Stromal cell of bone marrow (primary cell): ENCODE results near the gene IL6R.
"Not testable (repeated sequence)": the region's sequence is repeated elsewhere in the genome, so short reads cannot be mapped to it uniquely, and the experiment has no call there.

Experiments used
- DNase-seq: peaks from one replicate; pipeline ENCODE4 v3.0.0-alpha.2; 2012; ENCODE audit warnings: low read depth

Gene IL6R

DNA sequence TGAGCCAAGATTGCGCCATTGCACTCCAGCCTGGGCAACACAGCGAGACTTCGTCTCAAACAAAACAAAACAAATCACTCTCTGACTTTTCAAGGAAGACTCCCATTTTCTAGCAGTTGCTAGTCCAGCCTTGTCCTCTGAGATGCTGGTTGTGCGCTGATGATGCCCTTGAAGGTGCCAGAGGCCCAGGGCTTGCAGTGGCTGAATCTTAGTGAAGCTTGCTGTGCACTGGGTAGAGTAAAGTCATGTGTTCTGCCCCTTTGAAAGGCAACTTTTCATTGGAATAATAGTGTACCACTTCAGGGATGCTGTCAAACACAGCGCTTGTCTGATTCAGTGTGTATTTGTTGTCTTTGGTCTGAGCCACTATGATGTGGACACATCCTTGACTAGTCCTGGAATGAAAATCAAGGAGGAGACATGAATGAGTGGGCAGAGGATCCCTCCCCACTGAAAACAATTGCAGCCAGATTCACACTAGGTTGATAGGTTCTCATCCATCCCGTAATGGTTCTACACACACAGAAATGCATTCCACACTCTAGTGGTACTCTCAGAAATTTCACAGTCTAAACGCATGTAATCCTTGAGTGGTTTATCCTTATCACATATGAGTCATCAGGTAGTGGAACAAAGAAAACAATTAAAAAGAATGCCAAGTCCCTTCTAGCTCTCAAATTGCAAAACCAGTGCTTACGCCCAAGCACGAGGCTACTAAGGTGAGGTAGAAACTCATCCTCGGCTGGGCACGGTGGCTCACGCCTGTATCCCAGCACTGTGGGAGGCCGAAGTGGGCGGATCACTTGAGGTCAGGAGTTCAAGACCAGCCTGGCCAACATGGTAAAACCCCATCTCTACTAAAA is 79.0 kb downstream of the IL6R start:
- no peak for DNase-seq

DNA sequence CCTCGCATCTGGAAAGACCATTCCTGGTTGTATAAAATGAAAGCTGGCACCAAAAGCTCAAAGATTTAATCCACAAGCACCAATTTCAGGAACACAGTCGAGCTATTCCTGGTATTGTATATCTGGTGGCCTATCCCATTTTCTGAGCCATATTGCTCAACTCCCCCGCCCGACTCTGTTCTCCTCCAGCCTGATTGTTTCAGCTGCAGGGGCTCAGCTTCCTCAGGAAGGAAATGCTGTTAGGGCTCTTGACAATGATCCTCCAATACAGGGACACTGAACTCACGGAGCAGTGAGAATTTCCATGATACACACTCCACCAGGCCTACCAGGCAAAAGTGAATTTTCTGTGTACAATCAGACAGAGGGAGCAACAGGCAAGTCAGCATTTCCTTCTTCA is 80.0 kb downstream of the IL6R start:
- DNase-seq = no peak

DNA sequence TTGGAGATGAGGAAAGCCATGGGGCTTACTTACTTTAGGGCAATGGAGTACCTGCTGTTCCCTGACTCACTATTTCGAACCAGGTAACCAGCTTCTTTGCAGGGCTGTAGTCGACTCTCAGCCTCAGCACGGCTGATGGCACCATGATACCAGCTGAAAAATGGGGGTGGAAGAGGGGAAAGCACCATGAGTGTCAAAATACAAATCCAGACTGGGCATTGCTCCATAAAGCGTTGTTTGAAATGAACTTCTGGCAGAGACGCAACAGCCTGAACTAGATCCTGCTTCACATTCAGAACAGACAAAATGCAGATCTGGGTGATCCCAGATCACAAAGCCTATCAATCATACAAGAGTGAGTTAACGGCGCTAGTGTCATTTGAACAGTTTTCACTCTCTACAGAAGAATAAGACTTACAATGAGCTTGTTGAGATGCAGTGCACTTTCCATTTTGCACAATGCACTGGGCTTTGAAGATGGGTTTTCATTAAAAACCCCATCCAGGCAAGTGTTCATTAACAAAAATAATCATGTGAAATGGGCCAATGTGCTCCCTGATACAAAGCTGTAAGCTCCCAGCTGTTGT is 80.9 kb downstream of the IL6R start:
- DNase-seq = no peak

DNA sequence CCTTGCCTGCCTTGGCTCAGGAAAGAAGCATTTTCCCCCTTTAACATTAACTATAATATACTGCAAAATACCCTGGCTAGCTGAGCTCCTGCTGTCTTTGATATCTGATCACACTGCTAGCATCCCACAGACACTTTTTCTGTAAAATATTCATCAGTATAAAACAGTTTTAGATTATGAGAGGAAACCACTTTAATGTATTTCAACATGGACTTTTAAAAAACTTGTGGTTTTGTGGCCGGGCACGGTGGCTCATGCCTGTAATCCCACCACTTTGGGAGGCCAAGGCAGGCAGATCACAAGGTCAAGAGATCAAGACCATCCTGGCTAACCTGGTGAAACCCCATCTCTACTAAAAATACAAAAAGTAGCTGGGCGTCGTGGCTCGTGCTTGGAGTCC is 81.6 kb downstream of the IL6R start:
- not testable (repeated sequence) for DNase-seq

DNA sequence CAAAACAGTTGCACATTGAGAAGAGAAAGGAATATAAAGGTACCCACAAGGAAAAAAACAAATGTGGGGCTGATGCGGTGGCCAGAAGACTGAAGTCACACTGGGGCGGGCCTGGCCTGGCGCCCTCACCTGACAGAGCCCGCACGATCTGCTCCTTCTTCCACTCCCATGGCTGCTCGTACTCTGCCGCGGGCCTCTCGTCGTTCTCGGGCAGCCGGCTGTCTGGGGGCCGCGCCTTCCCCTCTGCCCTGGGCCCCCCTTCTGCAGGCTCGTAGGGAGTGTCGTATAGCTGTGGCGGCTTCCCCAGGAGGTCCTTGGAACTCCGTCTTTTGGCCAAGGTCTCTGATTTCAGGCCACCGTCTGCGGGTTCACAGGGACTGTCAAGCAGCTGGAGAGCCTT is 83.8 kb downstream of the IL6R start:
- DNase-seq = no peak

DNA sequence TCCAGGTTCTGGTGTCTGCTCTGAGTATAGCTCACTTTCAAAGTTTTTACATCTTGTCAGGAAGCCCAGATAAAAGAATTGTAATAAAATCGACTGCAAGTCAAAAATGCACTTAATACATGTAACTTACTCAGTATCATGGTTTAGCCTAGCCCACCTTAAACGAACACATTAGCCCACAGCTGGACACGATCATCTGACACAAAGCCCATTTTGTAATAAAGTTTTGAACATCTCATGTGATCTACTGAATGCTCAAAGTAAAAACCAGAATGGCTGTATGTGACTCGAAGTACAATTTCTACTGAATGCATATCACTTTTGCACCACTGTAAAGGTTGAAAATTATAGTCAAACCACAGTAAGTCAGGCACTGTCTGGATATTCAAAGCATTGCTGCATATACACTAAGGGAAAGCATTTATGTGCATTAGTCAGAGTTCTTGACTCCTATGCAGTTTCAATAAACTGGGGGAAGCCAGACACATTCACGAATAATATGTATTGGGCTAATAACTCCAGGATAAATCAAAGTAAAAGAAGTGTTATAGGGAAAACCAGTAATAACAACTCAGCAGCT is 84.6 kb downstream of the IL6R start:
- DNase-seq = no peak

DNA sequence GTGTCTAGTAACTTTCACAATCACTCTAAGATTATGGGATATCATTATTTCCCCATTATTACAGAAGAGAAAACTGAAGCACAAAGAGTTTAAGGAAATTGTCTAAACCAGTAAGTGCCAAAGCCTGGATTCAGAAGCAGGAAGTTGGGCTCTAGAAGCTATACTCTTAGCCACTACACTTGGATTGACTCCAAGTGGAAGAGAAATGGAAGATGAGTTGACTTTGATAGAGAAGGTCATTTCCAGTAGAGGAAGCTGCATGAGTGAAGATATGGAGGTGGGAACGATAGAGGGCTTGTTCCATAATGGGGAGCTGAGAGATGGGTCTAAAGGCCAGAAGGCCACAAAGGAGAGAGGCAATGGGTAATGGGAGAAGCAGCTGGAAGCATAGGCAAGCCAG is 85.2 kb downstream of the IL6R start:
- no peak for DNase-seq

DNA sequence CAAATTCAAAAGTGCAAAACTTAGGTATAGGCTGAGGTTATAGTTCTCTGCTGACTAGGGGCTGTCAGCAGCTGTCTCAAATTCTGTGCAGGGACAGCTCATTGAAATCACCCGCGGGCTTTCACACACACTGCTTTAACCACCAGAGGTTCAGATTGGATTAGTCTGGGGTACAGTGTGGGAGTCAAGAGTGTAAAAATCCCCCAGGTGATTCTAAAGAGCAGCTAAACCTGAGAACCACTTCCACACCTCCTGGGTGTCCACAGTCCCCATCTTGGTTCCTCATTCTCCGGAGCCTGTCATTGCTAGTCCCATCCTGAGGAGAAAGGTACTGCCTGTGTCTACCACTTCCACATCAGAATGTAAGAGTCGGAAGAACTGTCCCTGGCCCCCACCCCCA is 87.0 kb downstream of the IL6R start:
- no peak for DNase-seq

DNA sequence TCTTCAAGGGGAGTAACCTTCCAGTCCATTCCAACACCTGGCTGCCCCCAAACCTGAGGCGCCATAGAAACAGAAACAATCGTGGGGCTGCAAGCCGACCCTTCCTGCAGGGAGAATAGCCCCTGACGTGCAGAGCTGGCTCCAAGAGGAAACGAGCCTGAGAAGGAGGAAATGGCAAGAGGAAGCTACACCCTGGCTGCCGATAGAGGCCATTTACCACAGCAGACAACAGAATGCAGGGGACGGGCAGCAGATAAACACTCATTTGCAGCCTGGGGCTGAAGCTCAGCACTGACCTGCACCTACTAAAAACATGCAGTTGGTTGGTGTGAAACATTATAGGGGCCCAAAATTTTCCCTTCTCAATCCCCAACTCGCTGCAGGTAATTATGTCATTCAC is 88.1 kb downstream of the IL6R start:
- no peak for DNase-seq

DNA sequence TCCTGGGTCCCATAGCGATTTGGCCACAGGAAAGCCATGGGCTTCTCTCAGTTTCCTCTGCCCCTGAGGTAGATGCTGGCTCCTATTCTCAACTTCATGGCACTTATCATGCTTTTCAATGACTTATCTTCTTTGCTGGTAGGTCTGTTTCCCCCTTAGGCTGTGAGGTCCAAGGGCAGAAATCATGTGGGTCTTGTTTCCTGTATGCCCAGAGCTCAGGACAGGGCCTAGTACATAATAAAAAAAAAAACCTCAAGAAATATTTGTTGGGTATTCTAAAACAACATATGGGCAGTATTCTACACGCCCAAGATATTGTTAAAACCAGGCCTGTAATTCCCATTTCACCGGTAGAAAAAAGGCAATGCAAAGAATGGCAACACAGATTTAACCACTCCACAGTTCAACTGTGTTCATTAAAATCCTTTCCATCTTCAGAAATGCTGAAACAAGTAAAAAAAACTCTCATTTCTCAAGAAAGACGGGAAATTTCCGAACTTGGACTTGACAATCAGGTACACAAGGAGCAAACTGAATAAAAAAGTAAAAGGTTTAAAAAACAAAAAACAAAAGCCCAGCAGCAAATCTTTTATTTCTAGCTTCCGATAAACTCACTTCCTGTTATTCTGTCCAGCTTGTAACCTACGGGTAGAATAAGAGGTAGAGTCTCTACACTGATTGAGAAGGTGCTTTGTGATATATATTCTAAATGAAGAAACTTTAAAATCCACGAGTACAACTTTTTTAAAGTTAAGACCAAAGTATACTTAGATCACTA is 90.5 kb downstream of the IL6R start:
- no peak for DNase-seq

DNA sequence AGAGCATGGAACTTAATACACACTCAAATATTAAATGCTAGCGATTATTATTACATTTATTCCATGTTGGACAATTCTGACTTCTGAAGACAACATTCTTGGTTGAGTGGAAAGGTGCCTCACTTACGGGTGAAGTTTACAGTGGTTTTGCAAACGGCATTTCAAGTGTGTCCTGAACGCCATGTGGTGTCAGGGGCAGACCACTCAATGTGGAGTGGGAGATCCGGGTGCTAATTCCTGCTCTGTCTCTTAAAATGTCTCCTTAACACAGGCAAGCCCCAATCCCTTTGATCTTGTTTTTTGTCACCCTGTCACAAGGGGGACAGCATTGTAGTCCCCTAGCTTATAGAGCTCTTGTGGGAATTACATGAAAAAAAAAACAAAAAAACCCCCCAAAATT is 91.2 kb downstream of the IL6R start:
- no peak for DNase-seq

DNA sequence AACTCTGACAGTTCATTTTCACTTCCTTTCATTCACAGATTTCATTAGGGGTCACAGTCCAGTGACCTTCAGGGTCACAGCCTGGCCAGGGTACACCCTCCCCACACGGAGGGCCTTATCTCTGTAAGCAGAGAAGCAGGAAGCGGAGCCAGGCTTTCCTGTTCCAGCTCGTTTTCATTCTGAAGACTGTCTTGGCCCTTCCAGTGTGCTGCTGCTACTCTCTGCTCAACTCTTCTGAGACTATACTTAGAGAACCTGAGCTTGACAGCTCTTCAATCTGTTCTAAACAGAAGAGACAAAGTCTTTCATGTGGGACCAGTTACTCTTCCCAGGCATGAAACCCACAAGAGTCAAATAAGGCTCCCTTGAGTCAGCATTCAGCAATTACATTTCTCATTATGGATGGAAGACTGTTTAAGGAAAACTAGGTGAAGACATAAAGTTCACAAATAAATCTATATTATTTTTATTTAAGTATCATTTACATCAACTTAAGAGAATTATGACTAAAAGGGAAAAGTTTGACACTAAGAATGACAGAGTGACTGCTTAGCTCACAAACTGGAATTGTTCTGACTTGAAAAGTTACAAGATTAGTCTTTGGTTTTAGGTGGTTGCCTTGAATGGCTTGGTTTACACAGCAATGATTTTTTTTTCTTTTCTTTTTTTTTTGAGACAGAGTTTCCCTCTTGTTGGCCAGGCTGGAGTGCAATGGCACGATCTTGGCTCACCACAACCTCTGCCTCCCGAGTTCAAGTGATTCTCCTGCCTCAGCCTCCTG is 92.1 kb downstream of the IL6R start:
- DNase-seq = no peak

DNA sequence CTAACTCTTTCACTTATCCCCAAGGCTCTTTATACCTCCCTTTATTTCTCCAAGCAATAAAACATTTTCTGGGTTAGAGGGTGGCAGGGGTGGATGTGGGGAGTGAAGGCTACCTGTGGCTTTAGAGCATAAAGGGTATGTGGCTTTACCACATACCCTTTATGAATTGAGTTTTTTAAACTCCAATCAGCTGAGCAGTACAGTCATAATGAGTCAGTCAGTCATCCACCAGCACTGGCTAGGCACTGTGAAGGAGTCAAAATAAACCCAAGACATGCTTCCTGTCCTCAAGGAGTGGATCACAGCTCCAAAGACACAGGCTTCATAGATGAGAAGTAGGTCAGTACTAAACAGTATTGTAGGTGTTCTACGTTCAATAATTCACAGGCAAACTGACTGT is 94.3 kb downstream of the IL6R start:
- no peak for DNase-seq

DNA sequence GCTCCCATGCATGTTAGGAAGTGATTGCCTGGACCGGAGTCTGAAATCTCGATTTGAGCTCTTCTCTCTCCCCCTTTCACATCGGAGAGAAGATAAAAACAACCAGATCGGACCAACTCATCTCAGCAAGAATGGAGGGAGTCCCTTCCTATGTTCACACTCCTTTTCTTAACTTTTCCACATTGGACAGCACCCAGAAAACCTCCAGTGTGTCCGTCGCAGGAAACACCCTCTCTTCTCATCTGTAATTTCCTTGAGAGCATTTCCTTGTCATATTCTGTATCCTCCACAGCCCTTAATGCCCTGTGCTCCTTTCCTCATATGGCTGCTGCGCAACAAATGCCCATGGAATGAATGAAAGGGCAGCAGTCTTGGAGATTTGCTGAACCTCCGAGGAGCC is 95.4 kb downstream of the IL6R start:
- no peak for DNase-seq

DNA sequence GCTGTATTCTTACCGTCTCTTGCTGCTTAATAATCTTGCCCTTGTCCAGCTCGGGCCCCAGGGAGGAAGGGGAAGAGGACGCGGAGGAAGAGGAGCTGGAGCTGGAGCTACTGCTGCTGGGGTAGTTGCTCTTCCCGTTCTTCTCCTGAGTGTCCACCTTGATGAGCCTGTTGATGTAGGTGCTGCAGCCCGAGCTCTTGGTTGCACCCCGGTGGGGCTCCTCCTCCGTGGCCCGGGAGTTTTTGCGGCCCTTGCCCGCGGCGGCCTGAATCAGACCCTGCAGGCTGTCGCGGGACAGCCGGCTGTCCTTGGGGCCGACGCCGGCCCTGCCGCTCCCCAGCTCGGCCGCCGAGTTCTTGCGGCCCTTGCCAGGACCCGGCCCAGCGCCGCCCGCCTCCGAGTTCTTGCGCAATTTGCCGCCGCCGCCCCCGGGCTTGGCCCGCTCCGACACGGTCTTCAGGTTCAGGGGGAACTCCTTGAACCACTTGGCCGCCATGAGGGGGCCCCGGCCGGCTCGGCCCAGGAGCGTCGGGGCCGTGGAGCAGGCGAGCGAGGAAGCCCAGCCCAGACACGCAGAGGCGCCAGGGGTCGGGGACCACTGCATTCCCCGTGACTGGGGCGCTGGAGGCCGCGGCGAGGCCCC is 96.4 kb downstream of the IL6R start:
- DNase-seq = no peak

DNA sequence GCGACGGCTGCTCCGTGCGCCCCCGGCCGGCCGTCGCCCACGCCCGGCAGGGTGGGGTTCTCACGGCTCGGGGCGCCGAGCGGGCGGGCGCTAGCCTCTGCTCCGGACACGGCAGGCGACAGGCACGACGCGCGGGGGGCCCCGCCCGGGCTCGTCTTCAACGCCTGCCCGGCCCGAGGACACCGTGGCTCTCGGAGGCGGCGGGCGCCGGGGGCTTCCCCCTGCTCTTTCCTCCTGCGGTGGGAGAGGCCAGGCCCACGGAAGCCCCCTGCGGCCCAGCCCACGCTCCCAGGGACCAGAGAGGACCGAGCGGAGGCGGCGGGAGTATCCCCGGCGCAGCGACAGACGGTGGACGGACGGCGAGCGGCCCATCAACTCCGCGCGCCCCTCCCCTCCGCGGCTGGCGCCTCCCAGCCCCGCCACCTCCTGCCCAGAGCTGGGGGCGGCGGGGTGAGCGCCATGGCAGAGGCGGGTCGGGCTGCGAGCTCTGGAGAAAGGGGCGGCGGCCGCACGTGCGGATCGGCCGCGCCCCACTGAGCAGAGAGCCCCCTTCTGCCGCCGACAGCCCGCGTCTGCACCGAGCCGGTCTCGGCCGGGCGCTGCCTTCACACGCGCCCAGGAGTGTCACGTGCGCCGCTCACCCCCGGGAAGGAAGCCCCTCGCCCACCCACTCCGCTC is 97.1 kb downstream of the IL6R start, which contains the start of the genes SHE and TDRD10:
TSS of gene SHE (minus strand) at position 347 of the 678 bp plus-strand sequence. CDS start 386 bp downstream, outside the sequence.
TSS of gene TDRD10 (plus strand) at position 154 of the 678 bp plus-strand sequence. CDS start 4,685 bp downstream, outside the sequence.
- no peak for DNase-seq

DNA sequence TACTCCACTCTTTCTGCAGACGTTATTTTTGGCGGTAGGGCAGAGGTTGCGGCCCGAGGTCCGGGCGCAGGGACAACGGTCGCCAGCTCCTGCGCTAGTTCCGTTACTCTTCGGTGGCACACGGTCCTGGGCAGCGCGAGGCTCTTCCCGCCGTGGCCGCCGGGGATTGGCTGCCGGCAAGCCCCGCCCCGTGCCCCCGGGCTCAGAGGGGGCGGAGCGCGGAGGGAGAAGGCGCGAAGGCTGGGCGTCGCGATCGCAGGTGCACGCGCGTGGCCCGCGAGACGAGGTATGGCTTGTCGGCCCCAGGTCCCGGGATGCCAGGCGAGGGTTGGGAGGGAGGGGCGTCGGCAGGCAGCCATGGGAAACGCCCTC is 97.6 kb downstream of the IL6R start:
- DNase-seq = no peak

DNA sequence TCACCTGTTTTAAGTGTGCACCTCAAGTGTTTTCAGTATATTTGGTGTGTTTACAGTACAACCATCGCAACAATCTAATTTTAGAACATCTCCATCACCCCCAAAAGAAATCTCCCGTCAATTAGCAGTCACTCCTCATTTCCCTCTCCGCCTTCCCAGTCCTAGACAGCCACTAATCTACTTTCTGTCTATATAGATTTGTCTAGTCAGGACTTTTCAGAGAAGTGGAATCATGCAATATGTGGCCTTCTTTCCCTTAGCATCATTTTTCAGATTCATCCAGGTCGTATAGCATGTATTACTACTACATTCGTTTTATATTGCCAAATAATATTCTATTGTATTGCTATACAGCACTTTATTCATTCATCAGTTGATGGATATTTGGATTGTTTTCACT is 98.8 kb downstream of the IL6R start:
- DNase-seq = no peak

DNA sequence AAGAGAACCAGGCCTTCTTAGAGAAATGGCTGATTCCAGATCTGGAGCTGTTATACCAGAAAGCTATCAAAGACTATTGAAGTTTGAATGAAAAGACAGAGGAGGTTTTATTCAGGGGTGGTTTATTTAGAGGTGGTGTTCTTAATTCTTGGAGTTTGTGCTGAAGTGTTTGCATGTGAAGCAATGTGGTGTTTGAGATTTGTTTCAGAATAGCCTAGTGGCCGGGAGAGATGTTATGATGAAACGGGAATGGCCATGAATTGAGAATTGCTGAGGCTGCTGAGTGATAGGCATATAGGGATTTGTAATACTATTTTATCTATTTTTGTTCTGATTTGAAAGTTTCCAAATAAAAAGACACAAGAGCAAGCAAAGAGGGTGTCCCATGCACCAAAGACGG is 107.6 kb downstream of the IL6R start:
- no peak for DNase-seq

DNA sequence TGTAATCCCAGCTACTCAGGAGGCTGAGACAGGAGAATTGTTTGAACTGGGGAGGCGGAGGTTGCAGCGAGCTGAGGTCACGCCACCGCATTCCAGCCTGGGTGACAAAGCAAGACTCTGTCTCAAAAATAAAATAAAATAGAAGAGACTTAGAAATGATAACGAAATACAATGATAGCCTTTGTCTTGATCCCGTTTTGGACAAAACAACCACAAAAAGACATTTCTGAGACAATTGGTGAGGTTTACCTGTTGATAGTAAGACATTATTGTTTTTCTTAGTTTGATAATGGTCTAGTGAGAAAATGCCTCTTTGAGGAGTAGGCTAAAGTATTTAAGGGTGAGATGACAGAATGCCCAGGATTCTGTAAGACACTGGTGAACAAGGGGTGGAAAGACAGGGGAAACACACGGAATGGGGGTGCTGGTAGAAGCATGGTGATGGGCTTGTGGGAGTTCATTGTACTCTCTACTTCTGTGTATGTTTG is 109.0 kb downstream of the IL6R start:
- no peak for DNase-seq
